NB4 (cell line): ENCODE results near the gene EVA1A.

ENCODE experiments used
- DNase-seq: peaks from one replicate; pipeline ENCODE4 v3.0.0; 2010; ENCODE audit warnings: low read depth
- H3K4me3 ChIP-seq: one replicate; pipeline ENCODE4 v1.5.1; 2011; ENCODE audit warnings: mild to moderate bottlenecking, low read depth, low read length, moderate library complexity
- MYC ChIP-seq: IDR thresholded peaks from 2 replicates; pipeline ENCODE4 v1.6.1; 2011; ENCODE audit warnings: low read depth, low read length
- POLR2A ChIP-seq: IDR thresholded peaks from 2 replicates; pipeline ENCODE4 v1.6.1; 2011; ENCODE audit warnings: mild to moderate bottlenecking; ENCODE audit not compliant: insufficient read length; ENCODE audit errors: extremely low read depth
- TF ChIP-seq, protein P1 (sequence below): IDR thresholded peaks from 2 replicates; pipeline ENCODE4 v1.6.1; 2011; ENCODE audit warnings: low read depth, low read length
- TF ChIP-seq, protein P2 (sequence below): IDR thresholded peaks from one replicate; pipeline ENCODE4 v1.5.1; 2012; ENCODE audit warnings: low read depth, low read length

EVA1A gene

DNA sequence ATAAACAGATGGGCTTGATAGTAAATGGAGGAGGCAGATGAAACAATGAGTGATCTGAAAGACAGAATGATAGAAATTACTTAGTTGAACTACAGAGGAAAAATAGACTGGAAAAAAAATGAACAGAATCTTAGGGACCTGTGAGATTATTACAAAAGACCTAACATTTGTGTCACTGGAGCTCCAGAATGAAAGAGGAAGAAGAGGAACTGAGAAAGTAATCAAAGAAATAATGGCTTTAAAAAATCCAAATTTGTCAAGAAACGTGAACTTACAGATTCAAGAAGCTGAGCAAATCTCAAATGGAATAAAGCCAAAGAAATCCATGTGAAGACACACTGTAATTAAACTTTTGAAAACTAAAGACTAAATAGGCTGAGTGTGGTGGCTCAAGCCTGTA lies 28.3 kb downstream of the EVA1A start:
- no peak overlapping the region for H3K4me3 ChIP-seq
- DNase-seq, result no peak
- no peak for TF ChIP-seq MYC
- TF ChIP-seq POLR2A, result no peak
- TF ChIP-seq, protein P1, sequence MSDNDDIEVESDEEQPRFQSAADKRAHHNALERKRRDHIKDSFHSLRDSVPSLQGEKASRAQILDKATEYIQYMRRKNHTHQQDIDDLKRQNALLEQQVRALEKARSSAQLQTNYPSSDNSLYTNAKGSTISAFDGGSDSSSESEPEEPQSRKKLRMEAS, result no peak
- TF ChIP-seq, protein P2, sequence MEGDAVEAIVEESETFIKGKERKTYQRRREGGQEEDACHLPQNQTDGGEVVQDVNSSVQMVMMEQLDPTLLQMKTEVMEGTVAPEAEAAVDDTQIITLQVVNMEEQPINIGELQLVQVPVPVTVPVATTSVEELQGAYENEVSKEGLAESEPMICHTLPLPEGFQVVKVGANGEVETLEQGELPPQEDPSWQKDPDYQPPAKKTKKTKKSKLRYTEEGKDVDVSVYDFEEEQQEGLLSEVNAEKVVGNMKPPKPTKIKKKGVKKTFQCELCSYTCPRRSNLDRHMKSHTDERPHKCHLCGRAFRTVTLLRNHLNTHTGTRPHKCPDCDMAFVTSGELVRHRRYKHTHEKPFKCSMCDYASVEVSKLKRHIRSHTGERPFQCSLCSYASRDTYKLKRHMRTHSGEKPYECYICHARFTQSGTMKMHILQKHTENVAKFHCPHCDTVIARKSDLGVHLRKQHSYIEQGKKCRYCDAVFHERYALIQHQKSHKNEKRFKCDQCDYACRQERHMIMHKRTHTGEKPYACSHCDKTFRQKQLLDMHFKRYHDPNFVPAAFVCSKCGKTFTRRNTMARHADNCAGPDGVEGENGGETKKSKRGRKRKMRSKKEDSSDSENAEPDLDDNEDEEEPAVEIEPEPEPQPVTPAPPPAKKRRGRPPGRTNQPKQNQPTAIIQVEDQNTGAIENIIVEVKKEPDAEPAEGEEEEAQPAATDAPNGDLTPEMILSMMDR, result no peak

DNA sequence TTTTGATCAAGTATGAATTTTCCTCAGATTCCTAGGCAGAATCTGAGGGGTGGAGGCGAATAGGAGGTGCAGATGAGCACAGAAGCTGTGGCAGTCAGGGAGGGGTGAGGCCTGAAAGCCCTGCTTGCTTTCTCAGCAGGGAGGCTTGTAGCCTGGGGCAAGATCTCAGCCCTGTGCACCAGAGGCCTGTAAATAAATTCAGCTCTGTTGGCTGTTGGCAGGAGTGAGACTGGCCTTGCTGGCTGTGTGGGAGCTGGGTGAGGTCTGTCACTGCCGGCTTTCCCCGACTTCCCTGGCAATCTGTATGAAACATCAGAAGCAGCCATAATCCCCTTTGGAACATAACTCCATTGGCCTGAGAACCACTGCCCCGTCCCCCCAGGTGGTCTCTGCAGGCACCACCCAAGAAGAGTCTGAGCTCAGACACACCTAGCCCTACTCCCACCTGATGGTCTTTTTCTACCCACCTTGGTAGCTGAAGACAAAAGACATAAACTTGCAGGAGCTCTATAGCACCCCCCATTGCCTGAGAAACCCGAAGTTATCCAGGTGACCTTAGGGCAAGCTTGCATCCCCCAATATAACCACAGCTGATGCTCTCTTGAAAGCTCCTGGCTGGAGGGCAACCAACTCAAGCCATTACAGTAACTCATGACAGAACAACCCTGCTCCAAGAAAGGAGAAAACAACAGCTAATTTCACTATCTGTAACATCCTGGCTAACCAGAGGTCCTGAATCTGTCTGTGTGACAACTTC lies 32.3 kb downstream of the EVA1A start:
- no peak overlapping the region for H3K4me3 ChIP-seq
- TF ChIP-seq POLR2A, result no peak
- TF ChIP-seq, protein P1, result no peak
- TF ChIP-seq, protein P2, result no peak
- no peak for TF ChIP-seq MYC
- no peak for DNase-seq

DNA sequence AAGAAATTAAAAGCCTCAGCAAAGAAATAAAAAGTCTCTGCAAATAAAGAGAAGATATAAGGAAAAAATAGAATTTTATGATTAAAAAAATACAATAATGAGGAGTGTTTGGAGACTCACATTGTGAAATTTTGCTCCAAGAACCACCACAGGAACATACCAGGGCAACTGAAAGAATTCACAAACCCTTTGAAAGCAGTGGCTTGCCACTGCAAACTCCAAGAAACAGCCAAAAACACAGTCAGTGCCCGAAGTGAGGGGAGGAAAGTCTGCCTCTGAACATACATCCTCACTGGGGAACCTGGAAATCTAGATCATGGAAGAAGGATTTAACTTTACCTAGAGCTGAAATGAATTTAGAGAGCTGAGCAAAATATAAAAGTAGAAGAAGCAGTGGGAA lies 33.1 kb downstream of the EVA1A start:
- no peak for DNase-seq
- no peak overlapping the region for H3K4me3 ChIP-seq
- TF ChIP-seq, protein P1, result no peak
- no peak for TF ChIP-seq POLR2A
- TF ChIP-seq, protein P2, result no peak
- no peak for TF ChIP-seq MYC

DNA sequence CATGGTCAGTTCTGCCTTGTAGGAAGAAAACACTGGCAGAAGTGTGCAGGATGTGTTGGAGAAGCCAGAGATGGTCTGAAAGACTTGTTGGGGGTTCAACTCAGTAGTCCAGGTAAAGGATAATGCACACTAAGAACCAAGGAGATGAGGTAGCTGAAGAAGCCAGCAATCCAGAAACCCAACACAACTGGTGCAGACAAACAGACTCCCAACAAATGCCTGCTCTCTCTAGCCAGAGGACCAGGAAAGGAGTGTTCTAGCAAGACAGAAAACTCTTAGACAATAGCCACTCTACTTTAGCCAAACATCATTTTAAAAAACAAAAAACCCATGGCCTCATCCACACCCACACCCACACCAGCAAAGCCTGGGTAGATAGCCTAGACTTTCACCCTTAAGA lies 33.9 kb downstream of the EVA1A start:
- TF ChIP-seq POLR2A (no peak), MYC (no peak)
- TF ChIP-seq, protein P1, result no peak
- TF ChIP-seq, protein P2, result no peak
- no peak overlapping the region for H3K4me3 ChIP-seq
- DNase-seq, result no peak

DNA sequence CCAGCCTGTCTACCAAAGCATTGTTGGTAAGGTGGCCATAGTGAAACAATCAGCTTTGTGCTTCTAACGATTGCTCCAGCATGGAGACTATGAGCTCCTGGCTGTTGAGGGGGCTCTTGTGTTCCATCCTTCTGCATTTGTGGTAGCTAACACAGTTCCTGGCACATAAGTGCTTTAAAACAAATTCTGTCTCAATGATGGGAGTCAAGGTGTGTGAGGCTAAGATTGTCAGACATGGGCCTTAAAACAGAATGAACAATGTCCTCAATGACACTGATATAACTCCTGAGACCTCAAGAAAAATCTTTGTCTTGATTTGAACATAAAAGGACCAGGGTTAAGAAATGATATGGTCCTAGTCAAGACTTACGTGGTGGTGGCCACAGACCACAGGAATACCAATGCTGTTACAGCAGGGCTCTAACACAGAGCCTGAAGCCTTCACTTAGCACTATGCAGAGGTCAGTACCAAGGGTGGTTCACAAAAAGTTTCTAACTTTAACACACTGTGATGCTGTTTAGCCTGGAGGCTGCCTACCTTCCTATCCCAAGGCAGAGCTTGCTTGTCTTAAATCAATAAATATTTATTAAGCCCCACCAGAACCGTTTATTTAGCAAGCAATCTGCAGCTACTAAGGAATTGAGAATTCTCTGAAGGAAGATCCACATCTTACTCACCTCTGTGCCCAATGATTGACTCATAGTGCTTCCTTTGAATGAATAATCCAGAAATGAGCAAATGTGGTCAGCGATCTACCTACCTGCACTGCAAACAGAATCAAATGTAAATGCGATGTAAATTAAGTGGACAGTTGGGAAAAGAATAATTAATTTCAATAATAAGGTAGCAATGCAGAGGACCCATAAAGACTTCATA lies 35.1 kb downstream of the EVA1A start:
- TF ChIP-seq, protein P2, result no peak
- TF ChIP-seq POLR2A (no peak), MYC (no peak)
- TF ChIP-seq, protein P1, result no peak
- DNase-seq, result no peak
- no peak overlapping the region for H3K4me3 ChIP-seq
